HG02938 (cell line): Measurements from ENCODE around the gene PRR19.

Experiments used
- ATAC-seq: cut with Tn5 transposase; IDR thresholded peaks from one replicate; pipeline ENCODE4 v1.9.1; 2021; ENCODE audit warnings: mild to moderate bottlenecking, moderate library complexity; ENCODE audit not compliant: unreplicated experiment

PRR19 gene

DNA sequence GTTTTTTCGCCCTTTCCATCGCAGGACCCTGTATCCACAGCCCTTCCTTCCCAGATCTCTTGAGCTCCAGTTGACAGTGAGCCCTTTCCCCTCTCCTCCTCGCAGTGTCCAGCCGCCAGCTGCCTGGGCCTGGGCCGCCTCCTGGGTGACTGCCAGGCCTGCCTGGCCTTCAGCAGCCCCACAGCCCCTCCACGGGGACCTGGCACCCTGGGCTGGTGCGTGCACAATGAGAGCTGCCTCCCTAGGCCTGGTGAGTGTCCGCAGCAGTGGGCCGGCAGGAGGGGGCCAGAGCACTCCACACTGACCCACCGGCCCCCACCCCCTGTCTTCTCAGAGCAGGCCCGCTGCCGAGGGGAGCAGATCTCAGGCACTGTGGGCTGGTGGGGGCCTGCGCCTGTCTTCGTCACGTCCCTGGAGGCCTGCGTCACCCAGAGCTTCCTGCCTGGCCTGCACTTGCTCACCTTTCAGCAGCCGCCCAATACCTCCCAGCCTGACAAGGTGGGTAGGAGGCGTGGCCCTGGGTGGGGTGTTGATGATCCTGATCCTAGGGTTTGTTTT is 42.5 kb downstream of the PRR19 start:
- ATAC-seq, result no peak

- no peak for ATAC-seq
Observed at GRCh38 chr19:42345191-42345812, 43.4 kb downstream of the PRR19 start.

DNA sequence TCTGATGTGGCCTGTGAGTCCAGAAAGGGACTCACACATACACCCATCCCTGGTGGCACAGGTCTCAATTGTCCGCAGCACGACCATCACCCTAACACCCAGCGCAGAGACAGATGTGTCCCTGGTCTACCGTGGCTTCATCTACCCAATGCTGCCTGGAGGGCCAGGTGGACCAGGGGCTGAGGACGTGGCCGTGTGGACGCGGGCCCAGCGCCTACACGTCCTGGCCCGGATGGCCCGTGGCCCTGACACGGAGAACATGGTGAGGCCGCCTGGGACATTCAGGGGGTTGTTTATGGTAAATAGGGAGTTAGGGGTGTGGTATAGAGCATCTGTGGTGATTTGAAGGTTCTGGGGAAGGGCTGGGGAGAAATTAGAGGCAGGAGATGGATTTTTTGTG is 46.3 kb downstream of the PRR19 start:
- no peak for ATAC-seq

GRCh38 chr19:42349378-42350107 is 47.6 kb downstream of the PRR19 start:
- ATAC-seq, result no peak

DNA sequence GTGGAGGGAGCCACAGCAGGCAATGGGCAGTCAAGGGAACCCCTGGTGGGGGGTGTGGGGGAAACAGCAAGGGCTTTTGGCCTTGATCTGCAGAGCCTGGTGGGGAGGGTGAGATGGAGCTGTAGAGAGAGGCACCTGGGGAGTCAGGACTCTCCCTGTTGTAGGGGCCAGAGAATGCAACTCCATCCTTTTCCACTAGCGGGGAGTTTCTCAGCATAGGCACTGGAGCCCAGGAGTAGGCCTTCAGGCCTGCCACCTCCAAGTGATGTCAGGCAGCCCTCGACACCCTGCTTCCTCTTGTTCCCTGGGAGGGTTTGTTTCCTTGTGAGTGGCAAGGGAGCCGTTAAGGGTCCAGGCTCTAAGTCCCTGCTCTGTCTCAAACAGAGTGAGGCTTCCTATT is 48.5 kb downstream of the PRR19 start:
- ATAC-seq, result no peak

- ATAC-seq, result no peak
Observed at GRCh38 chr19:42351079-42351735, 49.3 kb downstream of the PRR19 start.

- ATAC-seq, result no peak
Observed at GRCh38 chr19:42352301-42353259, 50.6 kb downstream of the PRR19 start.

GRCh38 chr19:42353341-42354015 is 51.5 kb downstream of the PRR19 start:
- no peak for ATAC-seq

DNA sequence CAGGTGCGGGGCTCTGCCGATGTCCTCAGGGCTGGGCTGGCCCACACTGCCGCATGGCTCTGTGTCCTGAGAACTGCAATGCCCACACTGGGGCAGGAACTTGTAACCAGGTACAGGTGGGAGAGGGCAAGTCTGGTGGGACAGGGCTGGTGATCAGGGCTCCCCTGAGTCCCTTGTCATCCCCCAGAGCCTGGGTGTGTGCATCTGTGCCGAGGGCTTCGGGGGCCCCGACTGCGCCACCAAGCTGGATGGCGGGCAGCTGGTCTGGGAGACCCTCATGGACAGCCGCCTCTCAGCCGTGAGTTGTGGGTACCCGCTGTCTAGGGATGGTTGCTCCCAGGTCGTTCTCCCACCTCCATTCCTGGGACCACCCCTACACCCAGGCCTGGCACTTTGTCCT is 54.0 kb downstream of the PRR19 start:
- no peak for ATAC-seq

GRCh38 chr19:42356686-42357085 is 54.8 kb downstream of the PRR19 start:
- ATAC-seq, result no peak

DNA sequence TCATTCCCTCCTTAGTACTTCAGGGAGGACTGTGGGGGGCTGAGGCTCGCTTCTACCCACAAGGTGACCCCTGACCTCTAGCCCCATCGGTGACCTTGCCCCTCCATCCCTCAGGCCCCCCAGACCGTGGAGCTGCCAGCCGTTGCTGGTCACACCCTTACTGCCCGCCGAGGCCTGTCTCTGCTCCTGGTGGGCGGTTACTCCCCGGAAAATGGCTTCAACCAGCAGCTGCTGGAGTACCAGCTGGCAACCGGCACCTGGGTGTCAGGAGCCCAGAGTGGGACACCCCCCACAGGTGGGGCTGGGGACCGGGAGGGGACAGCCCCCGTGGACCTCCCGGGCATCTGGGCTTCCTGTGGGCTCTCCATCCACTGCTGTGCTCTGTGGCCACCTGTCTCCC is 55.4 kb downstream of the PRR19 start:
- ATAC-seq, result no peak
